ENCODE results near the gene WSB1.
"Not testable (repeated sequence)": the region's sequence is repeated elsewhere in the genome, so short reads cannot be mapped to it uniquely, and the experiment has no call there.

The WSB1 gene

GRCh38 chr17:27293898-27294688 is at the start of gene WSB1:
TSS of gene WSB1 (plus strand) at chr17:27294114. CDS start at chr17:27294396, 282 bp downstream.
- DNase-seq (ENCODE audit: low read depth in 2 of 2), result peak; percentile 84 to 86

- DNase-seq (ENCODE audit: low read depth in 2 of 2), result peak; percentile 89
Measured at GRCh38 chr17:27244491-27245223, 49.3 kb upstream of the WSB1 start.

- DNase-seq (ENCODE audit: low read depth in 2 of 2), result peak; percentile 50 to 57
Measured at GRCh38 chr17:27245230-27245696, 48.7 kb upstream of the WSB1 start.

GRCh38 chr17:27246537-27246936 is 47.4 kb upstream of the WSB1 start:
- no peak for DNase-seq (ENCODE audit: low read depth in 2 of 2)

- DNase-seq (ENCODE audit: low read depth in 2 of 2), result no peak
Measured at GRCh38 chr17:27247071-27247957, 46.6 kb upstream of the WSB1 start.

GRCh38 chr17:27247958-27248342 is 46.0 kb upstream of the WSB1 start:
- no peak for DNase-seq (ENCODE audit: low read depth in 2 of 2)

GRCh38 chr17:27250791-27251190 is 43.1 kb upstream of the WSB1 start:
- DNase-seq (ENCODE audit: low read depth in 2 of 2), result not testable (repeated sequence)

- not testable (repeated sequence) for DNase-seq (ENCODE audit: low read depth in 2 of 2)
Measured at GRCh38 chr17:27254802-27255201, 39.1 kb upstream of the WSB1 start.

GRCh38 chr17:27256225-27257030 is 37.5 kb upstream of the WSB1 start:
- DNase-seq (ENCODE audit: low read depth in 2 of 2), result peak in 1 of 2 experiments; percentile 20

GRCh38 chr17:27257031-27257357 is 36.9 kb upstream of the WSB1 start:
- DNase-seq (ENCODE audit: low read depth in 2 of 2), result no peak

GRCh38 chr17:27259356-27259755 is 34.6 kb upstream of the WSB1 start:
- no peak for DNase-seq (ENCODE audit: low read depth in 2 of 2)

- no peak for DNase-seq (ENCODE audit: low read depth in 2 of 2)
Measured at GRCh38 chr17:27263386-27263785, 30.5 kb upstream of the WSB1 start.

GRCh38 chr17:27264068-27264812 is 29.7 kb upstream of the WSB1 start:
- no peak for DNase-seq (ENCODE audit: low read depth in 2 of 2)

GRCh38 chr17:27265333-27265732 is 28.6 kb upstream of the WSB1 start:
- no peak for DNase-seq (ENCODE audit: low read depth in 2 of 2)

GRCh38 chr17:27266228-27266627 is 27.7 kb upstream of the WSB1 start:
- no peak for DNase-seq (ENCODE audit: low read depth in 2 of 2)

GRCh38 chr17:27268394-27269085 is 25.4 kb upstream of the WSB1 start:
- no peak for DNase-seq (ENCODE audit: low read depth in 2 of 2)

- no peak for DNase-seq (ENCODE audit: low read depth in 2 of 2)
Measured at GRCh38 chr17:27269201-27269600, 24.7 kb upstream of the WSB1 start.

GRCh38 chr17:27269974-27270373 is 23.9 kb upstream of the WSB1 start:
- no peak for DNase-seq (ENCODE audit: low read depth in 2 of 2)

GRCh38 chr17:27276653-27277156 is 17.2 kb upstream of the WSB1 start:
- DNase-seq (ENCODE audit: low read depth in 2 of 2), result no peak

- DNase-seq (ENCODE audit: low read depth in 2 of 2), result not testable (repeated sequence)
Measured at GRCh38 chr17:27279132-27279531, 14.8 kb upstream of the WSB1 start.
